Smooth muscle cell (in vitro differentiated cells): ENCODE results near the gene NYNRIN. TPM values are rescaled to one million over a fixed set of nuclear protein-coding genes. Genes with fewer than 3 reads are reported as not detected.
A peak's percentile ranks its signal among the peaks of the same experiment; 100 is the strongest.

Experiments
- DNase-seq: peaks from one replicate; lab custom pipeline; 2025; ENCODE audit not compliant: unreplicated experiment; lab: John Stamatoyannopoulos, UW
- H2AFZ ChIP-seq: fragments of 200-600 bp; sonication (generic); 2 replicates; pipeline ENCODE4 v1.6.0; 2016; ENCODE audit warnings: antibody characterized with exemption, low read depth, mild to moderate bottlenecking
- H3F3A ChIP-seq: fragments of 200-600 bp; sonication (generic); 2 replicates; pipeline ENCODE4 v1.6.0; 2017; ENCODE audit warnings: antibody characterized with exemption, low read depth
- H3K27ac ChIP-seq: fragments of 200-600 bp; sonication (generic); 2 replicates; pipeline ENCODE4 v1.5.1; 2016; ENCODE audit warnings: low read depth, mild to moderate bottlenecking
- H3K27me3 ChIP-seq: fragments of 200-600 bp; sonication (generic); 2 replicates; pipeline ENCODE4 v1.6.1; 2016; ENCODE audit warnings: low read depth, mild to moderate bottlenecking
- H3K36me3 ChIP-seq: fragments of 200-600 bp; sonication (generic); 2 replicates; pipeline ENCODE4 v1.5.1; 2016; ENCODE audit warnings: low read depth
- H3K4me1 ChIP-seq: fragments of 200-600 bp; sonication (generic); 2 replicates; pipeline ENCODE4 v1.5.1; 2016; ENCODE audit warnings: low read depth
- H3K4me2 ChIP-seq: fragments of 200-600 bp; sonication (generic); 2 replicates; pipeline ENCODE4 v1.6.0; 2016; ENCODE audit warnings: mild to moderate bottlenecking
- H3K4me3 ChIP-seq: fragments of 200-600 bp; sonication (generic); 2 replicates; pipeline ENCODE4 v1.5.1; 2016; ENCODE audit warnings: mild to moderate bottlenecking
- H3K79me2 ChIP-seq: fragments of 200-600 bp; sonication (generic); 2 replicates; pipeline ENCODE4 v1.6.0; 2016; ENCODE audit warnings: low read depth, mild to moderate bottlenecking
- H3K9ac ChIP-seq: fragments of 200-600 bp; sonication (generic); 2 replicates; pipeline ENCODE4 v1.6.0; 2016; ENCODE audit warnings: low read depth
- H3K9me3 ChIP-seq: fragments of 200-600 bp; sonication (generic); replicated peaks from 2 replicates; pipeline ENCODE4 v1.5.1; 2016; ENCODE audit warnings: low read depth
- H4K20me1 ChIP-seq: fragments of 200-600 bp; sonication (generic); 2 replicates; pipeline ENCODE4 v1.6.0; 2016; ENCODE audit warnings: low read depth
- WGBS: methylation state at CpG from one replicate; pipeline ENCODE4 v1.1.7; 2016; ENCODE audit warnings: low lambda C conversion rate; 5-methylcytosine and 5-hydroxymethylcytosine counted together
- polyA plus RNA-seq: library from polyadenylated mRNA; unstranded; fragments of >200 nt; fragmentation: Nextera tagmentation; extraction: Ambion mirVana; gene quantifications from 2 replicates; pipeline ENCODE4 v1.2.1, GENCODE V29; 2016
- total RNA-seq: library from RNA; depleted of rRNA; stranded (reverse); fragments of >200 nt; gene quantifications from 2 replicates; pipeline ENCODE4 v1.2.3, GENCODE V29; 2014
- TF ChIP-seq, protein P1 (sequence below): fragments of 200-600 bp; sonication (generic); IDR thresholded peaks from 2 replicates; pipeline ENCODE4 v1.5.1; 2017; ENCODE audit warnings: borderline replicate concordance, mild to moderate bottlenecking, antibody characterized with exemption; ENCODE audit not compliant: insufficient read depth, poor library complexity, severe bottlenecking

The NYNRIN gene
- total and polyA plus RNA-seq, 2 experiments from 2014 or later: 30.3 to 38.0 TPM

GRCh38 chr14:24436355-24437019, 37.7 kb downstream of the NYNRIN start:
- no peak overlapping the region for H3K9ac ChIP-seq
- no peak for DNase-seq
- no peak overlapping the region for H2AFZ ChIP-seq
- 76% methylated on average over 5 of the region's 5 CpGs for WGBS
- no peak overlapping the region for H3K27ac ChIP-seq
- peaks cover 4% of the 10 kb centered on the region for H3K4me1 ChIP-seq
- no peaks in the 10 kb centered on the region for H3K27me3 ChIP-seq
- no peaks in the 10 kb centered on the region for H3K9me3 ChIP-seq
- H4K20me1 ChIP-seq: peaks cover 27% of the 10 kb centered on the region
- TF ChIP-seq, protein P1, sequence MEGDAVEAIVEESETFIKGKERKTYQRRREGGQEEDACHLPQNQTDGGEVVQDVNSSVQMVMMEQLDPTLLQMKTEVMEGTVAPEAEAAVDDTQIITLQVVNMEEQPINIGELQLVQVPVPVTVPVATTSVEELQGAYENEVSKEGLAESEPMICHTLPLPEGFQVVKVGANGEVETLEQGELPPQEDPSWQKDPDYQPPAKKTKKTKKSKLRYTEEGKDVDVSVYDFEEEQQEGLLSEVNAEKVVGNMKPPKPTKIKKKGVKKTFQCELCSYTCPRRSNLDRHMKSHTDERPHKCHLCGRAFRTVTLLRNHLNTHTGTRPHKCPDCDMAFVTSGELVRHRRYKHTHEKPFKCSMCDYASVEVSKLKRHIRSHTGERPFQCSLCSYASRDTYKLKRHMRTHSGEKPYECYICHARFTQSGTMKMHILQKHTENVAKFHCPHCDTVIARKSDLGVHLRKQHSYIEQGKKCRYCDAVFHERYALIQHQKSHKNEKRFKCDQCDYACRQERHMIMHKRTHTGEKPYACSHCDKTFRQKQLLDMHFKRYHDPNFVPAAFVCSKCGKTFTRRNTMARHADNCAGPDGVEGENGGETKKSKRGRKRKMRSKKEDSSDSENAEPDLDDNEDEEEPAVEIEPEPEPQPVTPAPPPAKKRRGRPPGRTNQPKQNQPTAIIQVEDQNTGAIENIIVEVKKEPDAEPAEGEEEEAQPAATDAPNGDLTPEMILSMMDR: peak; percentile 62
- no peak overlapping the region for H3K4me2 ChIP-seq
- H3F3A ChIP-seq: peaks cover 14% of the 10 kb centered on the region
- peaks cover 13% of the 10 kb centered on the region for H3K79me2 ChIP-seq
- H3K4me3 ChIP-seq: no peak overlapping the region
- H3K36me3 ChIP-seq: no peaks in the 10 kb centered on the region

DNA sequence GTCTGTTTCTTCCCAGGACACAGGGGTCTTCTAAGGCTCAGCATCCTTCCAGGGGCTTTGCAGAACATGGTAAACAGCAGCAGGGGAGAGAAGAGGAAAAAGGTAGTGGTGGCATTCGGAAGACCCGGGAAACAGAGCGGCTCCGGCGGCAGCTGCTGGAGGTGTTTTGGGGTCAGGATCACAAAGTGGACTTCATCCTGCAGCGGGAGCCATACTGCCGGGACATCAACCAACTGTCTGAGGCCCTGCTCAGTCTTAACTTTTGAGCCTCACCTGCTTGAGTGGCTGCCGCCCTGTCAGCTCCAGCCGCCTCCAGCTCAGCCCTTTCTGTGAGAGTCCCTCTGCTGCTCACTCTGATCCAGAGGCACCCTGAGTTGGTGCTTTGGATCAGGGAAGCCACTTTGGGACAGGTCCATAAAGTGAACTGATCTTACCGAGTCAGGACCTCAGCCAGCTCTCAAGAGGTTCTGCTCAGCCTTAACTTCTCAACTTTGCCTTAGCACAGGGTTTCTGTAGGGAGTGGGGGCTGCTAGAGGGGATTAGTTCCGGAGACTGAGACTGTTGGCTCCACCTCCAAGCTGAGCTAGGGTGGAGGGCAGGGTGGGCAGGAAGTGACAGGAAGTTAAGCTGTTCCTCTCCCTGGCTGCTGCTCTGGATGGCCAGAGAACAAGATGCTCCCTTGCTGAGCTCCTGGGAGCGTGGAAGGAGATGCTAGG, 38.4 kb downstream of the NYNRIN start:
- peaks cover 9% of the 10 kb centered on the region for H3K79me2 ChIP-seq

DNA sequence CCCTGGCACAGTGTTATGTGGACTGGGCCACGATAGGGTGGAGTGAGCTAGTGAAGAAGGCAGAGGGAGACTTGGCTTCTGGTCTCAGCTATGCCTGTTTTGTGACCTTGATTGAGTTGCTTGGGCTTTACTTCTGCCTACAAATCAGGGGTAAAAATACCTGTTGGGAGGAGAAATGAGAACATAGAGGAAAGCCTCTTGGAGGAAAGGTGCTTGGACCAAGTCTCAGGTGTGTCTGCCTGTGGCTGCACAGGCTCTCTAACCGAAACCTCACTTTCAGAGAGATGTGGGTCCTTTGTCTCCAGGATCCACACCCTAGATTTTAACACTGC, 38.9 kb downstream of the NYNRIN start:
- Histone ChIP-seq H3K4me3 (no peak overlapping the region), H2AFZ (no peak overlapping the region), H3K4me2 (no peak overlapping the region), H3K9me3 (no peaks in the 10 kb centered on the region), H4K20me1 (peaks cover 15% of the 10 kb centered on the region), H3K79me2 (peaks cover 5% of the 10 kb centered on the region), H3K27me3 (no peaks in the 10 kb centered on the region), H3F3A (peaks cover 14% of the 10 kb centered on the region), H3K4me1 (peaks cover 8% of the 10 kb centered on the region), H3K36me3 (no peaks in the 10 kb centered on the region), H3K9ac (no peak overlapping the region), H3K27ac (no peak overlapping the region)
- WGBS: 97% methylated on average over 2 of the region's 2 CpGs
- DNase-seq: no peak
- TF ChIP-seq, protein P1: no peak

More for the DNA sequence above, 38.4 kb downstream of the NYNRIN start:
- no peaks in the 10 kb centered on the region for H3K27me3 ChIP-seq
- 88% methylated on average over 12 of the region's 12 CpGs for WGBS
- TF ChIP-seq, protein P1: no peak
- H3K4me2 ChIP-seq: no peak overlapping the region
- peaks cover 14% of the 10 kb centered on the region for H3F3A ChIP-seq
- peaks cover 8% of the 10 kb centered on the region for H3K4me1 ChIP-seq
- H3K36me3 ChIP-seq: no peaks in the 10 kb centered on the region
- H4K20me1 ChIP-seq: peaks cover 20% of the 10 kb centered on the region
- no peak for DNase-seq
- no peak overlapping the region for H3K27ac ChIP-seq
- H3K4me3 ChIP-seq: no peak overlapping the region
- no peak overlapping the region for H3K9ac ChIP-seq
- H2AFZ ChIP-seq: no peak overlapping the region
- no peaks in the 10 kb centered on the region for H3K9me3 ChIP-seq
